SU-DHL-6 (cell line): Measurements from ENCODE around the gene MX1.

Experiments used
- H2AFZ ChIP-seq: fragments of 200-600 bp; sonication (generic); 2 replicates; pipeline ENCODE4 v1.6.1; 2014; ENCODE audit warnings: low read depth, mild to moderate bottlenecking, moderate library complexity, mixed read lengths, antibody characterized with exemption, low read length; ENCODE audit not compliant: severe bottlenecking
- H3F3A ChIP-seq: fragments of 200-600 bp; shearing (Covaris generic); 2 replicates; pipeline ENCODE4 v1.6.0; 2016; ENCODE audit warnings: antibody characterized with exemption, mild to moderate bottlenecking; ENCODE audit not compliant: insufficient read depth
- H3K27ac ChIP-seq: fragments of 200-600 bp; sonication (generic); 2 replicates; pipeline ENCODE4 v1.5.1; 2016; ENCODE audit warnings: low read depth, mild to moderate bottlenecking, low read length, moderate library complexity, mixed read lengths
- H3K27me3 ChIP-seq: fragments of 200-600 bp; sonication (generic), shearing (Covaris generic); 2 replicates; pipeline ENCODE4 v1.6.0; 2014; ENCODE audit warnings: mild to moderate bottlenecking, low read length
- H3K36me3 ChIP-seq: fragments of 200-600 bp; sonication (generic); 2 replicates; pipeline ENCODE4 v1.6.1; 2014; ENCODE audit warnings: mild to moderate bottlenecking, low read length, mixed read lengths
- H3K4me2 ChIP-seq: fragments of 300-600, 200-600 bp; shearing (Covaris generic), sonication (generic); 2 replicates; pipeline ENCODE4 v1.6.0; 2014; ENCODE audit warnings: low read length, low read depth, mild to moderate bottlenecking; ENCODE audit not compliant: poor library complexity, severe bottlenecking
- H3K4me3 ChIP-seq: fragments of 200-600 bp; sonication (generic); 2 replicates; pipeline ENCODE4 v1.5.1; 2014; ENCODE audit warnings: antibody characterized with exemption, low read length, mild to moderate bottlenecking, mixed read lengths; ENCODE audit not compliant: insufficient read depth, poor library complexity, severe bottlenecking
- H3K79me2 ChIP-seq: fragments of 200-600 bp; sonication (generic); 2 replicates; pipeline ENCODE4 v1.6.1; 2014; ENCODE audit warnings: mild to moderate bottlenecking, low read length, moderate library complexity; ENCODE audit not compliant: insufficient read depth
- H3K9ac ChIP-seq: fragments of 200-600 bp; sonication (generic); 2 replicates; pipeline ENCODE4 v1.7.0; 2014; ENCODE audit warnings: mild to moderate bottlenecking, low read length
- H3K9me2 ChIP-seq: fragments of 200-600 bp; sonication (generic); replicated peaks from 2 replicates; pipeline ENCODE4 v1.6.1; 2014; ENCODE audit warnings: low read length; ENCODE audit not compliant: insufficient read depth
- H3K9me3 ChIP-seq: fragments of 200-600 bp; sonication (generic); 2 replicates; pipeline ENCODE4 v1.6.1; 2014; ENCODE audit warnings: low read length, mixed read lengths; ENCODE audit not compliant: insufficient read depth
- H4K20me1 ChIP-seq: fragments of 200-600 bp; sonication (generic); 2 replicates; pipeline ENCODE4 v1.6.1; 2014; ENCODE audit warnings: low read depth, mild to moderate bottlenecking, antibody characterized with exemption, low read length, moderate library complexity, mixed read lengths
- CTCF ChIP-seq: fragments of 200-600 bp; sonication (generic); IDR thresholded peaks from one replicate; pipeline ENCODE4 v1.5.1; 2017; ENCODE audit warnings: antibody characterized with exemption, mild to moderate bottlenecking, low read length, moderate library complexity; ENCODE audit not compliant: insufficient read depth, poor library complexity, severe bottlenecking
- EZH2phosphoT487 ChIP-seq: fragments of 200-600 bp; sonication (generic), shearing (Covaris generic); conservative IDR thresholded peaks from 2 replicates; pipeline ENCODE4 v1.6.1; 2018; ENCODE audit warnings: mild to moderate bottlenecking, antibody characterized with exemption, low read length, moderate library complexity, mixed read lengths

Gene MX1

DNA sequence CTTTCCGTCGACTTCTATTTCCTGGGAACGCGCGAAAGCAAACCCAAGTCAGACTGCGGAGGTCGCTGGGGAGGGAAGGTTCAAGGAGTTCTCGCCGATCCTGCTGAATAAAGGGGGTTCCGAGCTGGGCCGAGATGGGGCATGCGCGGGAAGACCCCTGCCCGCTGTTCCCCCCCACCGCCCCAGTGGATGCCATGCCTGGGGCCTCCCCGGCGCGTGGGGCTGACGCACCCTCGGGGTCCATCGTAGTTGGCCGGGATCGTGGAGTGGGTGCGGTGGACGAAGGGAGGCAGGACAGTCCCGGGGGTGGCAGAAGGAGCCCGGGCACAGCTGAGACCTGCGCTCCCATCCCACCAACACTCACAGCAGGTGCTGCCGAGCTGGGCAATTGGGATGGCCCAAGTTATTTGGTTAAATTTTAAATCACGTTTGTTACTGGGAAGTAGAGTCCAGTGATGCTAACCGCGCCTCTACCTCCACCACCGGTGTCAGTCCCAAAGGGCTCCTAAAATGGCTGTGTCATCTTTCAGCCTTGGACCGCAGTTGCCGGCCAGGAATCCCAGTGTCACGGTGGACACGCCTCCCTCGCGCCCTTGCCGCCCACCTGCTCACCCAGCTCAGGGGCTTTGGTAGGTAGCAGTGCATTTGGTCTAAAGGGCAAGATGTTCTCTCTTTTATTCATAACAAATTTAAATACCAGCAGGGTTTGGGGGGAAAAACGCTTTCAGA lies 801 bp downstream of the MX1 start:
- no peak for TF ChIP-seq CTCF
- TF ChIP-seq EZH2phosphoT487: no peak
- H3K4me2 ChIP-seq: no peak overlapping the region

DNA sequence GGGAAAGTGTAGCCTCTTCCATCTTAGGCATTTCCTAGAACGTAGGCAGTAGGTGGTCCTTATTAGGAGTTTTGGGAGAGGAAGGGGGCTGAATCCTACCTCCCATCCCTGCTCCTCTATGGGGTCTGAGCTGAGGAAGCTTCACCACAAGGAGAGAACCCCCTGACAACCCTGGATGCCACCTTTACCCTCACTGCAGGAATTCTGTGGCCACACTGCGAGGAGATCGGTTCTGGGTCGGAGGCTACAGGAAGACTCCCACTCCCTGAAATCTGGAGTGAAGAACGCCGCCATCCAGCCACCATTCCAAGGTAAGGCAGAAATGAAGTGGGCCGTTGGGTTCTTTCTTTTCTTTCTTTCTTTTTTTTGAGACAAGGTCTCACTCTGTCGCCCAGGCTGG lies 1.5 kb downstream of the MX1 start:
- TF ChIP-seq CTCF: no peak
- no peak for TF ChIP-seq EZH2phosphoT487
- H3K4me2 ChIP-seq: no peak overlapping the region

More for the DNA sequence above, 801 bp downstream of the MX1 start:
- Histone ChIP-seq H3K4me3 (no peak overlapping the region), H3F3A (no peaks in the 10 kb centered on the region), H3K27me3 (no peaks in the 10 kb centered on the region), H3K9me2 (no peaks in the 10 kb centered on the region), H3K79me2 (no peaks in the 10 kb centered on the region), H3K36me3 (no peaks in the 10 kb centered on the region), H3K9ac (no peak overlapping the region), H4K20me1 (no peaks in the 10 kb centered on the region), H3K9me3 (no peaks in the 10 kb centered on the region), H2AFZ (no peak overlapping the region), H3K27ac (no peak overlapping the region)

DNA sequence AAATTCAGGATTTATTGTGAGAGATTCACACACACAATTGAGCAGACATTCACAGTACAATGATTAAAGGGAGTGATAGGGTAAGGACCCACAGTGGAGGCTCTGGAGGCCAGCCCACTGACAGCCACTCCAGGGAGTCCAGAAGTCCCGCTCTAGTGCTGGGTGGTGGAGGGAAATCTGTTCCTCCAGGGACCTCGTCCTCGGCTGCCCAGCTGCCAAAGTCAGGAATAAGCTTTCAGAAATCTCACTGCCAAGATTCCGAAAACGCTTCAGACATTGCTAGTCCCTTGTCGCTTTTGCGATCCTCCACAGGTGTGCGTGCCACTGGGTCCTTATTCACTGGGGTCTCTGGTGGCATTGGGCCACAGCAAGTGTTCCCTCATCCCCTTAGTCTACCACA lies 2.3 kb downstream of the MX1 start:
- Histone ChIP-seq H3K36me3 (no peaks in the 10 kb centered on the region), H3K4me2 (no peak overlapping the region), H3K79me2 (no peaks in the 10 kb centered on the region), H3K4me3 (no peak overlapping the region), H3K9ac (no peak overlapping the region), H3K27ac (no peak overlapping the region), H3K9me2 (no peaks in the 10 kb centered on the region), H4K20me1 (no peaks in the 10 kb centered on the region), H3K9me3 (no peaks in the 10 kb centered on the region), H2AFZ (no peak overlapping the region), H3K27me3 (no peaks in the 10 kb centered on the region), H3F3A (no peaks in the 10 kb centered on the region)
- TF ChIP-seq EZH2phosphoT487: no peak
- no peak for TF ChIP-seq CTCF

More for the DNA sequence above, 1.5 kb downstream of the MX1 start:
- H3K4me3 ChIP-seq: no peak overlapping the region
- H3K9me2 ChIP-seq: no peaks in the 10 kb centered on the region
- no peaks in the 10 kb centered on the region for H4K20me1 ChIP-seq
- no peaks in the 10 kb centered on the region for H3F3A ChIP-seq
- no peak overlapping the region for H3K9ac ChIP-seq
- no peak overlapping the region for H3K27ac ChIP-seq
- no peaks in the 10 kb centered on the region for H3K27me3 ChIP-seq
- no peaks in the 10 kb centered on the region for H3K9me3 ChIP-seq
- no peaks in the 10 kb centered on the region for H3K36me3 ChIP-seq
- H3K79me2 ChIP-seq: no peaks in the 10 kb centered on the region
- H2AFZ ChIP-seq: no peak overlapping the region
